Karpas-422 (cell line): Measurements from ENCODE around the gene RELN. TPM values are rescaled to one million over a fixed set of nuclear protein-coding genes. Genes with fewer than 3 reads are reported as not detected.

ENCODE experiments used
- DNase-seq: peaks from one replicate; pipeline ENCODE4 v3.0.0-alpha.2; 2015
- H2AFZ ChIP-seq: fragments of 200-600 bp; sonication (generic); 2 replicates; pipeline ENCODE4 v1.6.1; 2014; ENCODE audit warnings: antibody characterized with exemption, low read length, mixed read lengths
- H3K27ac ChIP-seq: fragments of 200-600 bp; sonication (generic); 2 replicates; pipeline ENCODE4 v1.5.1; 2014; ENCODE audit warnings: mild to moderate bottlenecking, low read length, moderate library complexity
- H3K27me3 ChIP-seq: fragments of 200-600 bp; sonication (generic); 2 replicates; pipeline ENCODE4 v1.6.1; 2014; ENCODE audit warnings: low read length, mixed read lengths
- H3K36me3 ChIP-seq: fragments of 200-600 bp; sonication (generic); 2 replicates; pipeline ENCODE4 v1.6.1; 2014; ENCODE audit warnings: low read length, mixed read lengths; ENCODE audit not compliant: insufficient read depth
- H3K4me1 ChIP-seq: fragments of 200-600 bp; sonication (generic); 2 replicates; pipeline ENCODE4 v1.6.1; 2014; ENCODE audit warnings: mild to moderate bottlenecking, low read length, mixed read lengths
- H3K4me2 ChIP-seq: fragments of 200-600 bp; sonication (generic); 2 replicates; pipeline ENCODE4 v1.6.1; 2014; ENCODE audit warnings: low read length, low read depth, mild to moderate bottlenecking; ENCODE audit not compliant: poor library complexity, severe bottlenecking
- H3K4me3 ChIP-seq: fragments of 200-600 bp; sonication (generic); 2 replicates; pipeline ENCODE4 v1.5.1; 2014; ENCODE audit warnings: mild to moderate bottlenecking, antibody characterized with exemption, low read length, mixed read lengths
- H3K79me2 ChIP-seq: fragments of 200-600 bp; sonication (generic); 2 replicates; pipeline ENCODE4 v1.6.1; 2014; ENCODE audit warnings: mild to moderate bottlenecking, low read length, mixed read lengths
- H3K9ac ChIP-seq: fragments of 200-600 bp; sonication (generic); 2 replicates; pipeline ENCODE4 v1.6.0; 2014; ENCODE audit warnings: low read length
- H3K9me2 ChIP-seq: fragments of 200-600 bp; sonication (generic), shearing (Covaris generic); replicated peaks from 2 replicates; pipeline ENCODE4 v1.6.0; 2014; ENCODE audit warnings: mild to moderate bottlenecking, low read length, moderate library complexity; ENCODE audit not compliant: insufficient read depth
- H3K9me3 ChIP-seq: fragments of 300-700, 200-600 bp; sonication (generic); 2 replicates; pipeline ENCODE4 v1.6.1; 2014; ENCODE audit warnings: low read length, mixed read lengths
- H4K20me1 ChIP-seq: fragments of 200-600 bp; sonication (generic); 2 replicates; pipeline ENCODE4 v1.6.1; 2014; ENCODE audit warnings: mild to moderate bottlenecking, antibody characterized with exemption, low read length, low read depth; ENCODE audit not compliant: insufficient read depth
- total RNA-seq: library from RNA; depleted of rRNA; stranded (reverse); fragments of >200 nt; shearing (Covaris generic); gene quantifications from 2 replicates; pipeline ENCODE4 v1.2.3, GENCODE V29; 2014; ENCODE audit warnings: low replicate concordance

Gene RELN
- total RNA-seq, 1 experiment from 2014 or later, result not detected

- Histone ChIP-seq H3K27me3 (no peaks in the 10 kb centered on the region), H3K4me3 (no peak overlapping the region), H3K79me2 (no peaks in the 10 kb centered on the region), H3K36me3 (no peaks in the 10 kb centered on the region), H3K4me2 (no peak overlapping the region), H4K20me1 (no peaks in the 10 kb centered on the region), H3K9me3 (no peaks in the 10 kb centered on the region), H2AFZ (no peak overlapping the region), H3K4me1 (no peaks in the 10 kb centered on the region), H3K27ac (no peak overlapping the region), H3K9me2 (no peaks in the 10 kb centered on the region), H3K9ac (no peak overlapping the region)
- DNase-seq, result no peak
Measured at GRCh38 chr7:104023100-104023499, 33.6 kb upstream of the RELN start.

DNA sequence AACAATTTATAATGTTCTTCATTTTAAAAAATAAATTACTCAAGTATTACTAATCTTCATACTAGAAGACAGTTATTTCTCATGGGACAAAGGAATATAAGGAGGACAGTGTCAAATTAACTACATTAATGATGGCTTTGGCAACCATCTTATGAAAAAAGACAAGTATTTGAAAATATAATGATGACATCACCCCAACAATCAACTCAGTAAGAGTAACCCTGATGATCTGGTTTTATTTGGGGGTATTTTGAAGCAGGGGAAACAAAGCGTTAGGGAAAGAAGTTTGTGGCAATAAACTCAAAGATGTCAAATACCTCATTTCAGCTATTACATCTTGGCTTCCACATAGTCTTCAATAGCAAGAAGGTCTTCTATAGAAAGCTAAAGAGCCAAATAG, 29.0 kb upstream of the RELN start:
- DNase-seq, result no peak
- H3K27ac ChIP-seq, result no peak overlapping the region
- H3K9me2 ChIP-seq, result no peaks in the 10 kb centered on the region
- no peak overlapping the region for H2AFZ ChIP-seq
- no peaks in the 10 kb centered on the region for H3K79me2 ChIP-seq
- H3K36me3 ChIP-seq, result no peaks in the 10 kb centered on the region
- no peaks in the 10 kb centered on the region for H3K9me3 ChIP-seq
- no peaks in the 10 kb centered on the region for H4K20me1 ChIP-seq
- no peaks in the 10 kb centered on the region for H3K4me1 ChIP-seq
- no peak overlapping the region for H3K4me2 ChIP-seq
- H3K9ac ChIP-seq, result no peak overlapping the region
- H3K27me3 ChIP-seq, result no peaks in the 10 kb centered on the region
- H3K4me3 ChIP-seq, result no peak overlapping the region

DNA sequence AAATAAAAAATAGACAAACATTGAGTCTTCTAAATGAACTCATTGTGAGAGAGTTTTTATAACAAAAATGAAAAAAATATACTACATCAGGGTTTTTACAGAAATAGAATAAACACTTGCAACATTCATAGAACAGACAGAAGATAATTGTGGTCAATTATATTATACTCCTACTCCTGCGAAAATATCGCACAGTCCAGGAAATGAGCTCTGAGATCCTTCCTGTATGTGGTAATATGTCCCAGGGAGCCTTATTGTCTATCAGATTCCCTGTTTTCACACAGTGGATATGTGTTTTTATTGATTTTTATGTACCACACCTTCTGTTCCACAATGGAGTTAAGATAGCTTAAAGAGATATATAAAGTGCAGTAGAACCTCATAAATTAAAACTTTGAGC, 27.5 kb upstream of the RELN start:
- Histone ChIP-seq H3K9me2 (no peaks in the 10 kb centered on the region), H3K9me3 (no peaks in the 10 kb centered on the region), H3K36me3 (no peaks in the 10 kb centered on the region), H4K20me1 (no peaks in the 10 kb centered on the region), H3K4me2 (no peak overlapping the region), H3K27ac (no peak overlapping the region), H3K4me3 (no peak overlapping the region), H3K9ac (no peak overlapping the region), H2AFZ (no peak overlapping the region), H3K79me2 (no peaks in the 10 kb centered on the region), H3K27me3 (no peaks in the 10 kb centered on the region), H3K4me1 (no peaks in the 10 kb centered on the region)
- DNase-seq, result no peak

- Histone ChIP-seq H2AFZ (no peak overlapping the region), H4K20me1 (no peaks in the 10 kb centered on the region), H3K27ac (no peak overlapping the region), H3K9me2 (no peaks in the 10 kb centered on the region), H3K4me2 (no peak overlapping the region), H3K79me2 (no peaks in the 10 kb centered on the region), H3K4me3 (no peak overlapping the region), H3K27me3 (no peaks in the 10 kb centered on the region), H3K9me3 (no peaks in the 10 kb centered on the region), H3K9ac (no peak overlapping the region), H3K36me3 (no peaks in the 10 kb centered on the region), H3K4me1 (no peaks in the 10 kb centered on the region)
- no peak for DNase-seq
Measured at GRCh38 chr7:104012835-104013234, 23.4 kb upstream of the RELN start.

GRCh38 chr7:104011829-104012228, 22.4 kb upstream of the RELN start:
- Histone ChIP-seq H3K4me2 (no peak overlapping the region), H3K9me2 (no peaks in the 10 kb centered on the region), H4K20me1 (no peaks in the 10 kb centered on the region), H2AFZ (no peak overlapping the region), H3K27ac (no peak overlapping the region), H3K9me3 (no peaks in the 10 kb centered on the region), H3K36me3 (no peaks in the 10 kb centered on the region), H3K27me3 (no peaks in the 10 kb centered on the region), H3K4me3 (no peak overlapping the region), H3K79me2 (no peaks in the 10 kb centered on the region), H3K9ac (no peak overlapping the region), H3K4me1 (no peaks in the 10 kb centered on the region)
- DNase-seq, result no peak

DNA sequence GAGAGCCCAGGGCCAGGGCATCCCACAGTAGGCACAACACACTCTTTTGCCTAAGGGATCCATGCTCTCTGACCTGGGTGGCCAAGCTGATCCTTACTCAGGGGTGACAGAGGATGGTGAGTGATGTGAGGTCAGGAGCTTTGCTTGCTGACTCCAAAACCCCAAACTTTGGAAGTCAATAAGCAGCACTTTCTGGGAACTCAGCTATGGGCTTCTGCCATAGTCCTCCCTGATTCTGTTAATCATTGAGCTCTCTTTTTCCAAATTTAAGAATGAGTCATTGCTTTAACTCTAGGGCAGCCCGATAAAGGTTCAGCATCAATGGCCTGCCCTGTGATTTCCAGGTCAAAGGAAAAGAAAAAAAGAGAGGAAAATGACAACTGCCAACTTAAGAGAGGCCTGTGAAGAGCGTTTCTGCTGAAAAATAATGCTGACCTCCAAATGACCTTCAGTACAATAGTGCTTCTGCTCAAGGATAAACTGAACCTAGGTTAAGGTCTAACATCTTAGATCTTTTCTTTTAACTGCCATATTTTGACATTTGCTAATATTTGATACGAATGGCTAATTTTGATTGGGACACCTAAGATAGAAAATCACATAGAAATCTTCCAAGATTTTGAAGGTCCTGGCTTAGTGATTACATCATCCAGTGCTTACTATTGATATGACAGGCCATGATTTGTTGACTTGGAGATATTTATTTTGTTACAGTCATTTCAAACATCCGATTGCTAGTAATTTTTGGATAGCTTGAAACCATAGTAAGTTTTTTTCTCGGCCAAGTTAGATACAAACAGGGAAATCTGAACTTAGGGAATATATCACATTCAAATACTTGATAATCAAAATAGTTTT, 20.8 kb upstream of the RELN start:
- Histone ChIP-seq H3K27me3 (no peaks in the 10 kb centered on the region), H3K36me3 (no peaks in the 10 kb centered on the region), H4K20me1 (no peaks in the 10 kb centered on the region), H3K4me2 (no peak overlapping the region), H3K9me3 (no peaks in the 10 kb centered on the region), H3K9ac (no peak overlapping the region), H3K27ac (no peak overlapping the region), H3K9me2 (no peaks in the 10 kb centered on the region), H3K4me3 (no peak overlapping the region), H3K4me1 (no peaks in the 10 kb centered on the region), H2AFZ (no peak overlapping the region), H3K79me2 (no peaks in the 10 kb centered on the region)
- no peak for DNase-seq

DNA sequence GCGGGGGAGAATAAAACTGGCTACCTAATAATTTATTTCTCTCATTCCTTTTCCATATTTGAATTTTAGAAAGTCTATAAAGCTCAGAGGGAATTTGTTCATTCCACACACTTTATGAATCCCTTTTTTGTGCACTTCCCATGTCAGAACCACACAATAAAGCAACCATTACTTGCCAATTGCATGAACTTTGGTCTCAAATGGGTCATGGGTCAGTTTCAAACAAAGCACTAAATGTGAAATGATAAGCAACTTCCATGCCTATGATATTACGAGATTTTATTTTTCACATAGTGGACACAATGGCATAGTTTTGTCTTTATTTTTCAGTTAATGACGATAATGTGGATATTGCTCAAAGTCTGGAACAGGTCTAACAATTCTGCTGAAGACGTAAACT, 18.6 kb upstream of the RELN start:
- no peak for DNase-seq
- no peak overlapping the region for H3K27ac ChIP-seq
- H3K27me3 ChIP-seq, result no peaks in the 10 kb centered on the region
- no peaks in the 10 kb centered on the region for H3K36me3 ChIP-seq
- no peaks in the 10 kb centered on the region for H3K4me1 ChIP-seq
- H2AFZ ChIP-seq, result no peak overlapping the region
- H3K9me2 ChIP-seq, result no peaks in the 10 kb centered on the region
- no peaks in the 10 kb centered on the region for H4K20me1 ChIP-seq
- no peaks in the 10 kb centered on the region for H3K9me3 ChIP-seq
- no peak overlapping the region for H3K9ac ChIP-seq
- H3K4me2 ChIP-seq, result no peak overlapping the region
- H3K79me2 ChIP-seq, result no peaks in the 10 kb centered on the region
- H3K4me3 ChIP-seq, result no peak overlapping the region

DNA sequence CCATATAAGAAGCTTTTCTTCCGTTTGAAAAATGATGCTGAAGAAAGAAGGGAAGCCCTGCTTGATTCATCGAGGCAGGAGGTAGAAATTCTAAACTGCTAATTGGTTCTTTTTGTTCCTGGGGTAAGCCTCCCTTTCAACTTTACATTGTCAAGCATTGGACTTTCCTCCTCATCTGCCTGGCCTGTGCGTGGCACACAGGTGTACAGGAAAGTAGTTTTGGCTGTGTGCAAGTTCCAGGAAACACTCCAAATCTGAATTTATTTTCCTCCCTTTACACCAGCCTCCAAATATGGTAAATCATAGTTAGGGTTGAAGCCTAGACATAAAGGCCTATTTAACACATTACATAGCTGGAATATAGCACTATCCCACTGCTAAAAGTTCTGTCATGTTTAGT, 18.2 kb upstream of the RELN start:
- H3K27ac ChIP-seq, result no peak overlapping the region
- H3K4me1 ChIP-seq, result no peaks in the 10 kb centered on the region
- no peak overlapping the region for H3K4me2 ChIP-seq
- H3K9ac ChIP-seq, result no peak overlapping the region
- H4K20me1 ChIP-seq, result no peaks in the 10 kb centered on the region
- H3K27me3 ChIP-seq, result no peaks in the 10 kb centered on the region
- no peaks in the 10 kb centered on the region for H3K9me3 ChIP-seq
- H3K9me2 ChIP-seq, result no peaks in the 10 kb centered on the region
- no peak overlapping the region for H3K4me3 ChIP-seq
- H2AFZ ChIP-seq, result no peak overlapping the region
- no peaks in the 10 kb centered on the region for H3K79me2 ChIP-seq
- no peak for DNase-seq
- no peaks in the 10 kb centered on the region for H3K36me3 ChIP-seq
